ENCODE results near the gene MDC1.

- TF ChIP-seq CTCF (optimal IDR thresholded peaks at IDR 0.05 in 1 of 3, IDR thresholded peaks at IDR 0.05 in 1 of 3, conservative IDR thresholded peaks at IDR 0.05 in 1 of 3; ENCODE audit: extremely low read depth in 1 of 3, insufficient read depth in 2 of 3, low read length in 3 of 3) (no peak), EZH2 (IDR thresholded peaks at IDR 0.05; ENCODE audit: low read length) (no peak)
Measured at GRCh38 chr6:30738532-30738931, 21.5 kb upstream of the MDC1 start.

All from keratinocyte (primary cell).